SU-DHL-6 (cell line): ENCODE measurements around the gene BLVRB.

Experiments
- EZH2phosphoT487 ChIP-seq: fragments of 200-600 bp; sonication (generic), shearing (Covaris generic); conservative IDR thresholded peaks from 2 replicates; pipeline ENCODE4 v1.6.1; 2018; ENCODE audit warnings: mild to moderate bottlenecking, antibody characterized with exemption, low read length, moderate library complexity, mixed read lengths
- TF ChIP-seq, protein P1 (sequence below): fragments of 200-600 bp; sonication (generic); IDR thresholded peaks from one replicate; pipeline ENCODE4 v1.5.1; 2017; ENCODE audit warnings: antibody characterized with exemption, mild to moderate bottlenecking, low read length, moderate library complexity; ENCODE audit not compliant: insufficient read depth, poor library complexity, severe bottlenecking

DNA sequence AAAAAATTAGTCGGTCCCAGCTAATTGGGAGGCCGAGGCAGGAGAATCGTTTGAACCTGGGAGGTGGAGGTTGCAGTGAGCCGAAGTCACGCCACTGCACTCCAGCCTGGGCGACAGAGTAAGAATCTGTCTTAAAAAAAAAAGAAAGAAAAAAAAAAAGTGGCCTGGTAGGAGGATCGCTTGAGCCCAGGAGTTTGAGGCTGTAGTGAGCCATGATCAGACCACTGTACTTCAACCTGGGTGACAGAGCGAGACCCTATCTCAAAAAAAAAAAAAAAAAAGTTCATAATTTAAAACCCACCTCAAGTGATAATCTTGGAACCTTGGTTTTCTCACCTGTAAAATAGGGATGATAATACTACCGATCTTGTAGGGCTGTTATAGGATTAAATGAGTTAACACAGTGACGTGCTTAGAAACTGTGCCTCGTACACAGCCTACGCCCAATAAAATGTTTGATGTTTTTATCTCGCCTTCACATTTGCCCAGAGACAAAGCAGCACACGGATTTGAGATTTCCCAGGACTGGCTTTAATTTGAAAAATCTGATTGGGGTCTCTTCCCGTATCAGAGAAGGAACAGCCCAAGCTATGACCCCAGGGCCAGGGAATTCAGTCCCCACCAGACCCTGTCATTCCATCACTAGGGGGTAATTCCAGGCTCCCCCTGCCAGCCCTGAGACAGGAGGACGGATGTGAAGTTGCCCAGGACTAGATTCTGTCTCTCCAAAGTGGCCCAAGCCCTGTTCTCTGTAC lies 43.4 kb downstream of the BLVRB start:
- TF ChIP-seq, protein P1, sequence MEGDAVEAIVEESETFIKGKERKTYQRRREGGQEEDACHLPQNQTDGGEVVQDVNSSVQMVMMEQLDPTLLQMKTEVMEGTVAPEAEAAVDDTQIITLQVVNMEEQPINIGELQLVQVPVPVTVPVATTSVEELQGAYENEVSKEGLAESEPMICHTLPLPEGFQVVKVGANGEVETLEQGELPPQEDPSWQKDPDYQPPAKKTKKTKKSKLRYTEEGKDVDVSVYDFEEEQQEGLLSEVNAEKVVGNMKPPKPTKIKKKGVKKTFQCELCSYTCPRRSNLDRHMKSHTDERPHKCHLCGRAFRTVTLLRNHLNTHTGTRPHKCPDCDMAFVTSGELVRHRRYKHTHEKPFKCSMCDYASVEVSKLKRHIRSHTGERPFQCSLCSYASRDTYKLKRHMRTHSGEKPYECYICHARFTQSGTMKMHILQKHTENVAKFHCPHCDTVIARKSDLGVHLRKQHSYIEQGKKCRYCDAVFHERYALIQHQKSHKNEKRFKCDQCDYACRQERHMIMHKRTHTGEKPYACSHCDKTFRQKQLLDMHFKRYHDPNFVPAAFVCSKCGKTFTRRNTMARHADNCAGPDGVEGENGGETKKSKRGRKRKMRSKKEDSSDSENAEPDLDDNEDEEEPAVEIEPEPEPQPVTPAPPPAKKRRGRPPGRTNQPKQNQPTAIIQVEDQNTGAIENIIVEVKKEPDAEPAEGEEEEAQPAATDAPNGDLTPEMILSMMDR: no peak
- no peak for TF ChIP-seq EZH2phosphoT487
